ENCODE measurements around the gene GALNT1.

DNA sequence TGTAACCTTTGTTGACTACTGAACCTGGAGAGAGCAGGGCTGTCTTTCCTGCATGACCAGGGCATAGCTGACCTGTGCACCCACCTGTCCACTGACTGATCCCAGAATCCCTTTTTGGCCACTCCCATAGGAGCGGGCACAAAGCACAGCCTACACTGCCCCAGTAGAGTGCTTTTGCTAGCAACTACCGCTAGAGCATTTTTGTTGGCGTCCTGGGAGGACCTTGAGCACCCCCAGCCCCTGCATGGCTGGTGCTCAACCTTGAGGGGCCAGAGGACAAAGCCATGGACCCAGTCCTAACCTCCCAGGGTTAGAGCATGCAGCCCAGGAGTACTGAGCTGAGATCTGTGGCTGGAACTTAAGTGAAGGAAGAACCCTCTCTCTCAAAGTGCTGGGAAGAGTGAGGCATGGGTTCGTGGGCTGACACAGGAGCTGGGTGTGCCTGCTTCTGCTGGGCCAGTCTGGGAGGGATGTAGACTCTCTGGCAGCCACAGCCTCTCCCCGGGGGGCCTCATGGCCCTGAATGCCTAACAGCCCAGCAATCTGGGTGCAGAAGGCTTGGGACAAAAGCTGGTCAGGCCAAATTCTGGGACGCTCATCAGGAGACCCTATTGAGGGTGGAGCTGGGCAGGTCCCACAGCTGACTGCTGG lies 140.0 kb downstream of the GALNT1 start:
- TF ChIP-seq, protein P1, sequence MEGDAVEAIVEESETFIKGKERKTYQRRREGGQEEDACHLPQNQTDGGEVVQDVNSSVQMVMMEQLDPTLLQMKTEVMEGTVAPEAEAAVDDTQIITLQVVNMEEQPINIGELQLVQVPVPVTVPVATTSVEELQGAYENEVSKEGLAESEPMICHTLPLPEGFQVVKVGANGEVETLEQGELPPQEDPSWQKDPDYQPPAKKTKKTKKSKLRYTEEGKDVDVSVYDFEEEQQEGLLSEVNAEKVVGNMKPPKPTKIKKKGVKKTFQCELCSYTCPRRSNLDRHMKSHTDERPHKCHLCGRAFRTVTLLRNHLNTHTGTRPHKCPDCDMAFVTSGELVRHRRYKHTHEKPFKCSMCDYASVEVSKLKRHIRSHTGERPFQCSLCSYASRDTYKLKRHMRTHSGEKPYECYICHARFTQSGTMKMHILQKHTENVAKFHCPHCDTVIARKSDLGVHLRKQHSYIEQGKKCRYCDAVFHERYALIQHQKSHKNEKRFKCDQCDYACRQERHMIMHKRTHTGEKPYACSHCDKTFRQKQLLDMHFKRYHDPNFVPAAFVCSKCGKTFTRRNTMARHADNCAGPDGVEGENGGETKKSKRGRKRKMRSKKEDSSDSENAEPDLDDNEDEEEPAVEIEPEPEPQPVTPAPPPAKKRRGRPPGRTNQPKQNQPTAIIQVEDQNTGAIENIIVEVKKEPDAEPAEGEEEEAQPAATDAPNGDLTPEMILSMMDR (optimal IDR thresholded peaks at IDR 0.05 in 1 of 3, IDR thresholded peaks at IDR 0.05 in 1 of 3, conservative IDR thresholded peaks at IDR 0.05 in 1 of 3; ENCODE audit: extremely low read depth in 1 of 3, insufficient read depth in 2 of 3, low read length in 3 of 3) = no peak
- no peak for TF ChIP-seq EZH2 (IDR thresholded peaks at IDR 0.05; ENCODE audit: low read length)

All from keratinocyte (primary cell).